ENCODE results near the gene SPATA21.

- TF ChIP-seq EZH2phosphoT487 (conservative IDR thresholded peaks at IDR 0.05; ENCODE audit: low read length) = no peak
- TF ChIP-seq, protein P1, sequence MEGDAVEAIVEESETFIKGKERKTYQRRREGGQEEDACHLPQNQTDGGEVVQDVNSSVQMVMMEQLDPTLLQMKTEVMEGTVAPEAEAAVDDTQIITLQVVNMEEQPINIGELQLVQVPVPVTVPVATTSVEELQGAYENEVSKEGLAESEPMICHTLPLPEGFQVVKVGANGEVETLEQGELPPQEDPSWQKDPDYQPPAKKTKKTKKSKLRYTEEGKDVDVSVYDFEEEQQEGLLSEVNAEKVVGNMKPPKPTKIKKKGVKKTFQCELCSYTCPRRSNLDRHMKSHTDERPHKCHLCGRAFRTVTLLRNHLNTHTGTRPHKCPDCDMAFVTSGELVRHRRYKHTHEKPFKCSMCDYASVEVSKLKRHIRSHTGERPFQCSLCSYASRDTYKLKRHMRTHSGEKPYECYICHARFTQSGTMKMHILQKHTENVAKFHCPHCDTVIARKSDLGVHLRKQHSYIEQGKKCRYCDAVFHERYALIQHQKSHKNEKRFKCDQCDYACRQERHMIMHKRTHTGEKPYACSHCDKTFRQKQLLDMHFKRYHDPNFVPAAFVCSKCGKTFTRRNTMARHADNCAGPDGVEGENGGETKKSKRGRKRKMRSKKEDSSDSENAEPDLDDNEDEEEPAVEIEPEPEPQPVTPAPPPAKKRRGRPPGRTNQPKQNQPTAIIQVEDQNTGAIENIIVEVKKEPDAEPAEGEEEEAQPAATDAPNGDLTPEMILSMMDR (IDR thresholded peaks at IDR 0.05; ENCODE audit: insufficient read depth, low read length, poor library complexity, severe bottlenecking) = no peak
These were observed 85.7 kb downstream of the SPATA21 start for GRCh38 chr1:16351456-16351993.
